ENCODE measurements around the gene MAP7D3. TPM values are rescaled to one million over a fixed set of nuclear protein-coding genes. Genes with fewer than 3 reads are reported as not detected.

MAP7D3 gene
- total RNA-seq, 1 experiment from 2014 or later, result 15.0 TPM

- H3K4me3 ChIP-seq (replicated peaks in 1 of 2; ENCODE audit: low read depth in 1 of 2, low read length in 2 of 2), result no peak overlapping the region
- no peak overlapping the region for H3K4me2 ChIP-seq (ENCODE audit: low read length)
- intact Hi-C loops (cut with micrococcal nuclease), result no loop called here
- DNase-seq (ENCODE audit: low read depth, low spot score), result no peak
- no peak overlapping the region for H3K27ac ChIP-seq (ENCODE audit: low read depth, low read length)
- no peaks in the 10 kb centered on the region for H3K79me2 ChIP-seq (ENCODE audit: insufficient read depth, low read length)
- no peak overlapping the region for H3K9ac ChIP-seq (ENCODE audit: low read length)
- no peak for ATAC-seq
- no peak overlapping the region for H2AFZ ChIP-seq (ENCODE audit: low read depth, low read length, poor library complexity, severe bottlenecking)
- BruUV-seq (replicated peaks), result no TSS peak
- H3K27me3 ChIP-seq (ENCODE audit: insufficient read depth, low read length), result no peaks in the 10 kb centered on the region
- no peaks in the 10 kb centered on the region for H3K9me3 ChIP-seq (ENCODE audit: control insufficient read depth in 1 of 2, insufficient read depth in 1 of 2, low read depth in 1 of 2, low read length in 2 of 2)
- no peaks in the 10 kb centered on the region for H3K9me2 ChIP-seq (ENCODE audit: insufficient read depth)
- POLR2A ChIA-PET, result no interaction called here
- H4K20me1 ChIP-seq (ENCODE audit: insufficient read depth), result no peaks in the 10 kb centered on the region
- RAD21 ChIA-PET (ENCODE audit: low non-redundant PET in 1 of 2, low total read pairs in 2 of 2, uncharacterized antibody in 2 of 2, unreplicated experiment in 2 of 2), result no interaction called here
- CTCF ChIA-PET, result no interaction called here
- H3K36me3 ChIP-seq (ENCODE audit: control insufficient read depth in 1 of 2, insufficient read depth in 2 of 2, low read length in 2 of 2), result no peaks in the 10 kb centered on the region
- TF ChIP-seq EZH2phosphoT487 (IDR thresholded peaks at IDR 0.05; ENCODE audit: borderline replicate concordance) (no peak), MAX (IDR thresholded peaks at IDR 0.05) (no peak), REST (IDR thresholded peaks at IDR 0.05; ENCODE audit: low read depth) (no peak), CEBPB (IDR thresholded peaks at IDR 0.05; ENCODE audit: low read depth) (no peak), ZNF274 (IDR thresholded peaks at IDR 0.05; ENCODE audit: low read depth, low read length) (no peak), ELF1 (IDR thresholded peaks at IDR 0.05; ENCODE audit: borderline replicate concordance, low read depth) (no peak), FOSL1 (IDR thresholded peaks at IDR 0.05; ENCODE audit: low read depth) (no peak), SRF (IDR thresholded peaks at IDR 0.05; ENCODE audit: low read depth) (no peak), SIN3A (IDR thresholded peaks at IDR 0.05; ENCODE audit: low read depth) (no peak), JUND (IDR thresholded peaks at IDR 0.05) (no peak), YY1 (IDR thresholded peaks at IDR 0.05; ENCODE audit: extremely low read depth, insufficient replicate concordance, low read depth, low read length) (no peak), ZFX (IDR thresholded peaks at IDR 0.05) (no peak), CTCF (IDR thresholded peaks at IDR 0.05 in 2 of 3, conservative IDR thresholded peaks at IDR 0.05 in 1 of 3; ENCODE audit: borderline replicate concordance in 1 of 3, insufficient read depth in 1 of 3, low read depth in 2 of 3, low read length in 2 of 3) (no peak), SP1 (IDR thresholded peaks at IDR 0.05; ENCODE audit: low read depth) (no peak), EGR1 (IDR thresholded peaks at IDR 0.05; ENCODE audit: low read depth) (no peak), TCF7L2 (IDR thresholded peaks at IDR 0.05; ENCODE audit: borderline replicate concordance, extremely low read depth, insufficient read depth, insufficient read length) (no peak), CBX3 (IDR thresholded peaks at IDR 0.05; ENCODE audit: low read depth) (no peak)
- TF ChIP-seq, protein P1, sequence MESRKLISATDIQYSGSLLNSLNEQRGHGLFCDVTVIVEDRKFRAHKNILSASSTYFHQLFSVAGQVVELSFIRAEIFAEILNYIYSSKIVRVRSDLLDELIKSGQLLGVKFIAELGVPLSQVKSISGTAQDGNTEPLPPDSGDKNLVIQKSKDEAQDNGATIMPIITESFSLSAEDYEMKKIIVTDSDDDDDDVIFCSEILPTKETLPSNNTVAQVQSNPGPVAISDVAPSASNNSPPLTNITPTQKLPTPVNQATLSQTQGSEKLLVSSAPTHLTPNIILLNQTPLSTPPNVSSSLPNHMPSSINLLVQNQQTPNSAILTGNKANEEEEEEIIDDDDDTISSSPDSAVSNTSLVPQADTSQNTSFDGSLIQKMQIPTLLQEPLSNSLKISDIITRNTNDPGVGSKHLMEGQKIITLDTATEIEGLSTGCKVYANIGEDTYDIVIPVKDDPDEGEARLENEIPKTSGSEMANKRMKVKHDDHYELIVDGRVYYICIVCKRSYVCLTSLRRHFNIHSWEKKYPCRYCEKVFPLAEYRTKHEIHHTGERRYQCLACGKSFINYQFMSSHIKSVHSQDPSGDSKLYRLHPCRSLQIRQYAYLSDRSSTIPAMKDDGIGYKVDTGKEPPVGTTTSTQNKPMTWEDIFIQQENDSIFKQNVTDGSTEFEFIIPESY (IDR thresholded peaks at IDR 0.05; ENCODE audit: extremely low read depth, insufficient replicate concordance, low read length), result no peak
- H3K4me1 ChIP-seq (ENCODE audit: control insufficient read depth in 1 of 2, insufficient read depth in 2 of 2, low read length in 2 of 2), result no peaks in the 10 kb centered on the region
Observed at GRCh38 chrX:136193771-136194170, 57.4 kb downstream of the MAP7D3 start.

Data from HCT116 (cell line).